IPS-18c (cell line): ENCODE results near the gene ITPK1.

Experiments
- H3K4me3 ChIP-seq: 2 replicates; pipeline ENCODE4 v1.7.0; 2013; ENCODE audit warnings: low read depth, mild to moderate bottlenecking, low read length, moderate library complexity; ENCODE audit not compliant: insufficient read depth
- H3K9me3 ChIP-seq: one replicate; pipeline ENCODE4 v1.6.1; 2013; ENCODE audit warnings: mild to moderate bottlenecking, low read length, moderate library complexity; ENCODE audit not compliant: control insufficient read depth, insufficient read depth

The ITPK1 gene

GRCh38 chr14:92907316-92907911 lies 208.3 kb downstream of the ITPK1 start:
- no peak overlapping the region for H3K4me3 ChIP-seq

GRCh38 chr14:92906823-92907222 lies 208.9 kb downstream of the ITPK1 start:
- H3K9me3 ChIP-seq = no peaks in the 10 kb centered on the region
- no peak overlapping the region for H3K4me3 ChIP-seq

More at GRCh38 chr14:92907316-92907911, 208.3 kb downstream of the ITPK1 start:
- H3K9me3 ChIP-seq = no peaks in the 10 kb centered on the region

GRCh38 chr14:92906420-92906819 lies 209.3 kb downstream of the ITPK1 start:
- no peak overlapping the region for H3K4me3 ChIP-seq
- H3K9me3 ChIP-seq = no peaks in the 10 kb centered on the region

- Histone ChIP-seq H3K4me3 (no peak overlapping the region), H3K9me3 (no peaks in the 10 kb centered on the region)
These were observed 210.1 kb downstream of the ITPK1 start for GRCh38 chr14:92905667-92906066.

GRCh38 chr14:92903359-92903758 lies 212.4 kb downstream of the ITPK1 start:
- no peak overlapping the region for H3K4me3 ChIP-seq
- H3K9me3 ChIP-seq = no peaks in the 10 kb centered on the region

- Histone ChIP-seq H3K9me3 (no peaks in the 10 kb centered on the region), H3K4me3 (no peak overlapping the region)
These were observed 213.0 kb downstream of the ITPK1 start for GRCh38 chr14:92902726-92903125.

GRCh38 chr14:92902191-92902590 lies 213.5 kb downstream of the ITPK1 start:
- no peak overlapping the region for H3K4me3 ChIP-seq
- H3K9me3 ChIP-seq = no peaks in the 10 kb centered on the region

- H3K9me3 ChIP-seq = no peaks in the 10 kb centered on the region
These were observed 215.1 kb downstream of the ITPK1 start for GRCh38 chr14:92900660-92901059.

GRCh38 chr14:92898566-92899131 lies 217.1 kb downstream of the ITPK1 start:
- Histone ChIP-seq H3K4me3 (no peak overlapping the region), H3K9me3 (no peaks in the 10 kb centered on the region)

More at GRCh38 chr14:92900660-92901059, 215.1 kb downstream of the ITPK1 start:
- H3K4me3 ChIP-seq = no peak overlapping the region

GRCh38 chr14:92897922-92898565 lies 217.7 kb downstream of the ITPK1 start:
- no peak overlapping the region for H3K4me3 ChIP-seq
- H3K9me3 ChIP-seq = no peaks in the 10 kb centered on the region

GRCh38 chr14:92895352-92895878 lies 220.3 kb downstream of the ITPK1 start:
- no peaks in the 10 kb centered on the region for H3K9me3 ChIP-seq
- no peak overlapping the region for H3K4me3 ChIP-seq

- no peaks in the 10 kb centered on the region for H3K9me3 ChIP-seq
- H3K4me3 ChIP-seq = no peak overlapping the region
These were observed 223.1 kb downstream of the ITPK1 start for GRCh38 chr14:92892589-92892988.

- no peak overlapping the region for H3K4me3 ChIP-seq
- no peaks in the 10 kb centered on the region for H3K9me3 ChIP-seq
These were observed 224.7 kb downstream of the ITPK1 start for GRCh38 chr14:92890830-92891588.

- Histone ChIP-seq H3K4me3 (no peak overlapping the region), H3K9me3 (no peaks in the 10 kb centered on the region)
These were observed 226.8 kb downstream of the ITPK1 start for GRCh38 chr14:92888896-92889295.

- Histone ChIP-seq H3K4me3 (no peak overlapping the region), H3K9me3 (no peaks in the 10 kb centered on the region)
These were observed 228.6 kb downstream of the ITPK1 start for GRCh38 chr14:92887157-92887556.
